AG10803 (cell line): Measurements from ENCODE around the gene LDOC1.

Source experiments
- DNase-seq: peaks from one replicate; pipeline ENCODE4 v3.0.0; 2010; ENCODE audit warnings: low read depth
- H3K4me3 ChIP-seq: 2 replicates; pipeline ENCODE4 v1.5.1; 2011; ENCODE audit warnings: mild to moderate bottlenecking, low read length, control low read depth
- CTCF ChIP-seq: conservative IDR thresholded peaks from 2 replicates; pipeline ENCODE4 v1.5.1; 2011; ENCODE audit warnings: mild to moderate bottlenecking, low read length, control low read depth, inconsistent platforms

LDOC1 gene

DNA sequence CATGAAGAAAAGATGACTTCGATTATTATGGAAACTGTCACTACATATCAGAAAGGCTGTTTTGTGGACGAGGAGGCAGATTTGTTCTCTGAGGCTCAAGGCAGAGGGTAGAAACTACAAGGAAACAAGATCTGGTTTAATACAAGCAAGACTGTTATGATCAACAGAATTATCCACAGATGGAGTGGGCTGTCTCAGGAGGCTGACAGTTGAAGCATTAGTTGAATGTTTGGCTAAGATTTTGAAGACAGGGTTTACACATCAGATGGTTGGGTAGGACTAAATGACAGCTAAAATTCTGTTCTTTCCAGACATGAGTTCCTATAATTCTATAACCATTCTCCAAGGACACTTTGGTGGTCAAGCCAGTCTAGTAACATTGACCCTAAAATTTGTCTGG lies 49.8 kb downstream of the LDOC1 start:
- DNase-seq: no peak
- TF ChIP-seq CTCF: no peak

More for the DNA sequence above, 49.8 kb downstream of the LDOC1 start:
- no peak overlapping the region for H3K4me3 ChIP-seq
